ENCODE measurements around the gene BTBD8.

The BTBD8 gene

DNA sequence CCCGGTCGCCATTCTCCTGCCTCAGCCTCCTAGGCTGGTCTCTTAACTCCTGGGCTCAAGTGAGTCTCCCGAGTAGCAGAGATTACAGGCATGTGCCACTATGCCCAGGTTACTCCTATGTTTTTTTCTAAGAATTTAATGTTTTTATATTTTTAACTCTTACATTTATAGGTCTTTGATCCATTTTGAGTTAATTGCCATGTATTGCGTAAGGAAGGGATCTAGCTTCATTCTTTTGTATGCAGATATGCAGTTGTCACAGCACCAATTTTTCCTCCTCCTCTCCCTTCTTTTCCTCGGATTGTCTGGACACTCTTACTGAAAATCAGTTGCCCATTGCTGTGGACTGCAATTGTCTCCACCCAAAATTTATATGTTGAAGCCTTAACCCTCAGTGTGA lies 11.5 kb downstream of the BTBD8 start:
- in situ Hi-C loops (cut with MboI; ENCODE audit: low sequenced_read_pairs), result no loop called here

DNA sequence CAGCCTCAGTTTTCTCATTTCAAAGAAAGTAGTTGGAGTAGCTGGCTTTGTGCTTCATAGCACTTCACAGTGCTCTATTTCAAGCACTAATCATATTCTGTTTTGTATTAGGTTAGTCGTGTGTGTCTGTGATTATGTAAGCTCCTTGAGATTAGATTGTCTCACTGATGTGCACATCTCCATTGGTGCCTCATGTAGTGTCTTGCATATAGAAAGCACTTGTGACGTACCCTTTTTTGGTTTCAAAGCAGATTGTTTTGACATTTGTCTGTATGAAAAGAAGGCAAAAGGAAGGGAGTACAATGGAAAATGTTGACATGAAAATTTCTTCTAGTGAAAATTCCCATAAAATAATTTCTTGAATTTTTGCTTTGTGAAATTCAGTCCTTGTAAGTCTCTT lies 13.9 kb downstream of the BTBD8 start:
- in situ Hi-C loops (cut with MboI; ENCODE audit: low sequenced_read_pairs), result no loop called here

- in situ Hi-C loops (cut with MboI; ENCODE audit: low sequenced_read_pairs), result no loop called here
Measured at GRCh38 chr1:92094595-92094994, 14.4 kb downstream of the BTBD8 start.

- in situ Hi-C loops (cut with MboI; ENCODE audit: low sequenced_read_pairs), result no loop called here
Measured at GRCh38 chr1:92095874-92096273, 15.7 kb downstream of the BTBD8 start.

DNA sequence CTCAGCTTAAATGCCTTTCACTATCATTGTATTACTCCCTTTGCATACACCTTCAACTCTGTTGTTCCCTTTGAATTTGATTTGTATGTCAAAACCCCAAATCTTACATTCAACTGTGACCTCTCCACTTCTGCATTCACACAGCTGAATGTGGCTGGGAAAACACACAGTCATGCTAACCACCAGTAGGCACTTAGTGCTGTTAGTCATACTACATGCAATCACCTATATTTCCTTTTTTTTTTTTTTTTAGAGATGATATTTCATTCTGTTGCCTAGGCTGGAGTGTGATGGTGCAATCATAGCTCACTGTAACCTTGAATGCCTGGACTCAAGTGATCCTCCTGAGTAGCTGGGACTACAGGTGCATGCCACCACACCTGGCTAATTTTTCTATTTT lies 16.2 kb downstream of the BTBD8 start:
- in situ Hi-C loops (cut with MboI; ENCODE audit: low sequenced_read_pairs), result no loop called here

- in situ Hi-C loops (cut with MboI; ENCODE audit: low sequenced_read_pairs), result no loop called here
Measured at GRCh38 chr1:92105546-92106081, 25.5 kb downstream of the BTBD8 start.

DNA sequence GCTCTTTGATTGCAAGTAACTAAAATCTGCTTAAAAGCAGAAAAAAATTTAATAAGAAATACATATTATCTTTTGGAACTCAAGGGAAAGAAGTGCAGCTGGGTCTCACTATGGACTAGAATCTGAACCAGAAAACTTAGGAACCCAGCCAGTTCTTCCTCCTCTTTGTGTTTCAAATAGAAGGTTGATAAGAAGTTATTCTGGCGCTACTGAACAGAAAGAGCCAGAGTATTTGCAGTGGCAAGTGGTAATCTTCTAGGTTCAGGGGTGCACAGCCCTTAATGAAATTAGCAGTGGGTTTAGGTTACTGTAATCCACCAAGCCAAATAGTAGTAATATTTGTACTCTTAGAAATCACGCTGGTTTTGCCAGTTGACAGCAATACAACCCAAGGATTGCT lies 28.5 kb downstream of the BTBD8 start:
- in situ Hi-C loops (cut with MboI; ENCODE audit: low sequenced_read_pairs), result no loop called here

DNA sequence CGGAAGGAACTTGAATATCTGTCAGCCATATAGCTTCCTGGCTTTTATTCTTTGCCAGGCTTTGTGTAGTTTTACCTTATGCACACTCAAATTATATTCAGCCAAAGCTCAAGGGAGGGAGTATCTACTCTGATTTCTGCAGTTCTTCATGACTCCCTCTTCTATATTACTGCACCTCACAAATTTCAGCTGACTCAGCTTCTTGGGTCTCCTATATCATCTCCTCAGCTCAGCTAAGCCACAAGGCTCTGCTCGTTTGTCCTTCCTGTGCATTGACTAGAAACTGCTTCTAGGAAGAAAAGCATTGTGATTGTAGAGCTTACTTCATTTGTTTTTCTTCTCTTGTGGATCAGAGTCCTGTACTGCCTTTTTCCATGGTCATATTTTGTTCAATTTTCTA lies 37.4 kb downstream of the BTBD8 start:
- in situ Hi-C loops (cut with MboI; ENCODE audit: low sequenced_read_pairs), result no loop called here

- in situ Hi-C loops (cut with MboI; ENCODE audit: low sequenced_read_pairs), result no loop called here
Measured at GRCh38 chr1:92118826-92119225, 38.7 kb downstream of the BTBD8 start.

- in situ Hi-C loops (cut with MboI; ENCODE audit: low sequenced_read_pairs), result no loop called here
Measured at GRCh38 chr1:92123868-92124267, 43.7 kb downstream of the BTBD8 start.

DNA sequence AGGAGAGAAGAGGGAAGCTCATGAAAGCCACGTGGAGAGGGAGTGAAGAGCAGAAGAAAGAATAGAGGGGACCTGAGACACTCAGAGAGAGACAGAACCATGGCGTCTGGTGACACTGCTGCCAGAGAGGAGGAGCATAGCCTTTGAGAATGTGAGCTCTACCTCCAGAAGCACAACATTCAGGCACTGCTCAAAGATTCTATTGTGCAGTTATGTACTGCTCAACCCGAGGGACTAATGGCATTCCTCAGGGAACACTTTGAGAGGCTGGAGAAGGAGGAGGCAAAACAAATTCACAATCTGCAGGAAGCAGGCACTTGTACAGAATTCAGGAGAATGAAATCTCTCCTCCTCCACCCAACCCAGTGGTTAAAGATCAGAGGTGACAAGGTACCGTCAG lies 45.1 kb downstream of the BTBD8 start:
- in situ Hi-C loops (cut with MboI; ENCODE audit: low sequenced_read_pairs), result no loop called here

DNA sequence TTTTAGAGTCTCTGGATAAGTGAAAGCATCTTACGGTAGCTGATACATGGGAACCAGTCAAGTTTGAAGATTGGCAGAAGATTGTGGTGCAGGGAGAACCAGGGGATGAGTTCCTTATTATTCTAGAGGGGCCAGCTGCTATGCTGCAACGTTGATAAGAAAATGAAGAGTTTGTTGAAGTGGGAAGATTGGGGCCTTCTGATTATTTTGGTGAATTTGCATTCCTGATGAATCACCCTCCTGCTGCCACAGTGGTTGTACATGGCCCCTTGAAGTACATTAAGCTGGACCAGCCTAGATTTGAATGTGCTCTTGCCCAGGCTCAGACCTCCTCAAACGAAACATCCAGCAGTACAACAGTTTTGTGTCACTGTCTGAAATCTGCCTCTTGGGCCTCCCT lies 45.9 kb downstream of the BTBD8 start:
- in situ Hi-C loops (cut with MboI; ENCODE audit: low sequenced_read_pairs), result no loop called here

GRCh38 chr1:92134331-92134730 lies 54.2 kb downstream of the BTBD8 start:
- in situ Hi-C loops (cut with MboI; ENCODE audit: low sequenced_read_pairs), result no loop called here

DNA sequence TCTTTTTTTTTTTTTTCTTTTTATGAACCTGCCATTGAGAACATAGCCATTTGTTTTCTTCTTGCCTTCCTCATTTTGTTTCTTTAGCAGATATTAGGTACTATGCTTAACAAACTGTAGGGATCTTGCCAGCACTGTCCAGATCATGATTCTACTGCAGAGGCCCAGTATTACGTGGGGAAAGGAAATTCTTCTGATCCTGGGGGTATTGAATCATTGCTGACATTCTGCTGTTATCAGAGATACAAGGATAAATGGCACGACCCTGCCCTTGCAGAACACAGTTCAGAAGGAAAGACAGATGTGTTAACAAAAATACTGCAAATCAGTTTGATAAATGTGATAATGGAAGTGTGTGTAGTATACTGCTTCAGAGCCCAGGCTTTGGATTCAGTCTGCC lies 56.2 kb downstream of the BTBD8 start:
- in situ Hi-C loops (cut with MboI; ENCODE audit: low sequenced_read_pairs), result no loop called here

DNA sequence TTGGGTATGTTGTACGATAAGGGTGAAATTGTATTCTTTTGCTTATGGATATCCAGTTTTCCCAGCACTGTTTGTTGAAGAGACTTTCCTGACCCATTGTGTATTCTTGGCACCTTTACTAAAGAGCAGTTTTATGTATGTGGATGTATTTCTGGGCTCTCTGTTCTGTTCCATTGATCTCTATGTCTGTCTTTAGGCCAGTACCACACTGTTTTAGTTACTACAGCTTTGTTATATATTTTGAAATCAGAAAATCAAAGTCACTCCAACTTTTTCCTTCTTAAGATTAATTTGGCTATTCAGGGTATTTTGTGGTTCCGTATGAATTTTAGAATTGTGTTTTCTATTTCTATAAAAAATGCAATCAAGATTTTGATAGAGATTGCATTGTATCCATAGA lies 74.8 kb downstream of the BTBD8 start:
- in situ Hi-C loops (cut with MboI; ENCODE audit: low sequenced_read_pairs), result no loop called here

DNA sequence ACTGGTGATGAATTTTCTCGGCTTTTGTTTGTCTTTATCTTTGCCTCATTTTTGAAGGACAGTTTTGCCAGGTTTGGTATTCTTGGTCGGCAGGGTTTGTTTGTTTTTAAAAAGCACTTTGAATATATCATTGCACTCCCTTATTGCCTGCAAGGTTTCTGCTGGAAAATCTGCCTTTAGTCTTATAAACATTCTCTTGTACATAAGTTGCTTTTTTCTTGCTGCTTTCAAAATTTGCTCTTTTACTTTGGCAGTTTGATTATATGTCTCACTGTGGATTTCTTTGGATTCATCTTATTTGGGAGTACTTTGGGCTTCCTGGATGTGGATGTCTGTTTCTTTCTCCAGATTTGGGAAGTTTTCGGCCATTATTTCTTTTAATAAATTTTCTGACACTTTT lies 79.4 kb downstream of the BTBD8 start:
- in situ Hi-C loops (cut with MboI; ENCODE audit: low sequenced_read_pairs), result no loop called here

DNA sequence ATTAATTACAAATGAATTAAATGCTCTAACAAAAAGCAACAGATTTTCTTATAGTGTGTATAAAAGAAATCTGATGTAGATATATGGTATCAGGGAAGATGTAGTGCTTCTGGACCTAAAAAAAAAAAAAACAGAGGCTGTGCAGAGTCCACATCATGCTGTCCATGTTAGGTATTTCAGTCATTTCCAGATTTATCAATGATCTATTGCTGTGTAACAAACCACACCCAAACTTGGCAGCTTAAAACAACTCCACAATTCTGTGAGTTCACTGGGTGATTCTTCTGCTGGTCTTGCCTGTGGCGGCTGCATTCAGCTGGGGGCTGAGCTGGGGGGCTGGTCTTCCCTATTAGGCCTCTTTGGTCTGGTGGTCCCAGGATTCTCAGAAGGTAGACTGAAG lies 85.2 kb downstream of the BTBD8 start:
- in situ Hi-C loops (cut with MboI; ENCODE audit: low sequenced_read_pairs), result no loop called here

GRCh38 chr1:92167151-92167550 lies 87.0 kb downstream of the BTBD8 start:
- in situ Hi-C loops (cut with MboI; ENCODE audit: low sequenced_read_pairs), result no loop called here

GRCh38 chr1:92168657-92169056 lies 88.5 kb downstream of the BTBD8 start:
- in situ Hi-C loops (cut with MboI; ENCODE audit: low sequenced_read_pairs), result no loop called here

GRCh38 chr1:92169214-92170005 lies 89.3 kb downstream of the BTBD8 start:
- in situ Hi-C loops (cut with MboI; ENCODE audit: low sequenced_read_pairs), result no loop called here

DNA sequence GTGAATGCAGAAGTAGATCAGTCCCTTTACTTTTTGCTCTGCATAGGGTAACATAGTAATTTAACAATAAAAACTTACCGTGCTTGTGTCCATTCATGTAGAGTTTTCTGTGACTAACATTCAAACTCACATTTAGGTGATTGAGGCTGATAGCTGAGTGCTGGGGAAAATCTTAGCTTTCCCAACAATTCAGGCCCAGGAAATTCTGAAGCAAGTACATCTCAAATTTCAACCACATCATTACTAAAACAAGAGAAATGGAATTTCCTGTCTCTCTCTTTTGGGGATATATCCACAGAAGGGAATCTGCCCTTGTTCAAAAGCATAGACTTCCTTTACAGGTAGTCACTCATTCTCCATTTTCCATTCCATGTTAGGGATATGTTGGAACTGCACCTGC lies 104.5 kb downstream of the BTBD8 start:
- in situ Hi-C loops (cut with MboI; ENCODE audit: low sequenced_read_pairs), result no loop called here

- in situ Hi-C loops (cut with MboI; ENCODE audit: low sequenced_read_pairs), result no loop called here
Measured at GRCh38 chr1:92186081-92186480, 105.9 kb downstream of the BTBD8 start.
